Stimulated activated CD4-positive, alpha-beta T cell treated with anti-CD3 and anti-CD28 coated beads, TNF-alpha, amount 100 ng/mL, for 4 hours (primary cell): ENCODE results near the gene MCFD2.
A peak's percentile ranks its signal among the peaks of the same experiment; 100 is the strongest.
"Not testable (repeated sequence)": the region's sequence is repeated elsewhere in the genome, so short reads cannot be mapped to it uniquely, and the experiment has no call there.

Experiments used
- DNase-seq, 3 experiments: peaks; one replicate each; pipeline ENCODE4 v3.0.0-alpha.2; 2020; ENCODE audit warnings: low read depth in 3 of 3

Gene MCFD2

GRCh38 chr2:46937471-46937901, 21.9 kb upstream of the MCFD2 start:
- no peak for DNase-seq

- no peak for DNase-seq
Observed at GRCh38 chr2:46936566-46936965, 21.0 kb upstream of the MCFD2 start.

- DNase-seq = no peak
Observed at GRCh38 chr2:46935071-46935470, 19.5 kb upstream of the MCFD2 start.

- DNase-seq = no peak
Observed at GRCh38 chr2:46929612-46930011, 14.0 kb upstream of the MCFD2 start.

- DNase-seq = no peak
Observed at GRCh38 chr2:46926863-46927262, 11.3 kb upstream of the MCFD2 start.

- no peak for DNase-seq
Observed at GRCh38 chr2:46925474-46926351, 10.1 kb upstream of the MCFD2 start.

- DNase-seq = no peak
Observed at GRCh38 chr2:46924608-46925007, 9.0 kb upstream of the MCFD2 start.

- DNase-seq = no peak
Observed at GRCh38 chr2:46924038-46924437, 8.4 kb upstream of the MCFD2 start.

- DNase-seq = no peak
Observed at GRCh38 chr2:46923041-46923528, 7.5 kb upstream of the MCFD2 start.

GRCh38 chr2:46922606-46923005, 7.0 kb upstream of the MCFD2 start:
- no peak for DNase-seq

GRCh38 chr2:46921676-46922448, 6.3 kb upstream of the MCFD2 start:
- DNase-seq = no peak

GRCh38 chr2:46917628-46918027, 2.0 kb upstream of the MCFD2 start:
- DNase-seq = no peak

GRCh38 chr2:46915811-46916630, 415 bp upstream of the MCFD2 start:
- DNase-seq = peak; percentile 52 to 65 (median 56)

GRCh38 chr2:46914578-46915230, 902 bp downstream of the MCFD2 start:
- no peak for DNase-seq

GRCh38 chr2:46913471-46914381, 1.9 kb downstream of the MCFD2 start:
- DNase-seq = no peak

- no peak for DNase-seq
Observed at GRCh38 chr2:46909771-46910419, 5.7 kb downstream of the MCFD2 start.

GRCh38 chr2:46909150-46909549, 6.5 kb downstream of the MCFD2 start:
- no peak for DNase-seq

- DNase-seq = not testable (repeated sequence)
Observed at GRCh38 chr2:46904908-46905678, 10.5 kb downstream of the MCFD2 start.

GRCh38 chr2:46902980-46903379, 12.6 kb downstream of the MCFD2 start:
- DNase-seq = not testable (repeated sequence)
